Sigmoid colon (tissue), 4 donors: ENCODE measurements around the gene SNTG2.

Source experiments
- CTCF ChIP-seq, 4 experiments: fragments of 450-650 bp in 3 of 4; fragments of 200-600 bp in 1 of 4; IDR thresholded peaks; one replicate each; pipeline ENCODE4 v1.5.1; 2016 to 2019; ENCODE audit warnings: antibody characterized with exemption in 4 of 4, mild to moderate bottlenecking in 3 of 4, moderate library complexity in 2 of 4
- EP300 ChIP-seq, 4 donors: sonication (generic); formaldehyde crosslinking; IDR thresholded peaks; one replicate each; pipeline ENCODE4 v1.6.1; 2017; ENCODE audit warnings: antibody characterized with exemption in 4 of 4
- POLR2A ChIP-seq, 2 donors: fragments of 450-650 bp; IDR thresholded peaks; one replicate each; pipeline ENCODE4 v1.6.1; 2016; ENCODE audit warnings: antibody characterized with exemption in 2 of 2, mild to moderate bottlenecking in 2 of 2, moderate library complexity in 2 of 2
- POLR2AphosphoS5 ChIP-seq, 4 donors: sonication (generic); formaldehyde crosslinking; IDR thresholded peaks; one replicate each; pipeline ENCODE4 v1.6.1; 2017; ENCODE audit warnings: antibody characterized with exemption in 4 of 4

- TF ChIP-seq CTCF (IDR thresholded peaks at IDR 0.05): no peak
- TF ChIP-seq POLR2AphosphoS5 (IDR thresholded peaks at IDR 0.05): no peak
- TF ChIP-seq EP300 (IDR thresholded peaks at IDR 0.05): no peak
- TF ChIP-seq POLR2A (IDR thresholded peaks at IDR 0.05): no peak
Measured at GRCh38 chr2:1371082-1371481, 420.4 kb downstream of the SNTG2 start.
